ENCODE results near the gene VTN.

DNA sequence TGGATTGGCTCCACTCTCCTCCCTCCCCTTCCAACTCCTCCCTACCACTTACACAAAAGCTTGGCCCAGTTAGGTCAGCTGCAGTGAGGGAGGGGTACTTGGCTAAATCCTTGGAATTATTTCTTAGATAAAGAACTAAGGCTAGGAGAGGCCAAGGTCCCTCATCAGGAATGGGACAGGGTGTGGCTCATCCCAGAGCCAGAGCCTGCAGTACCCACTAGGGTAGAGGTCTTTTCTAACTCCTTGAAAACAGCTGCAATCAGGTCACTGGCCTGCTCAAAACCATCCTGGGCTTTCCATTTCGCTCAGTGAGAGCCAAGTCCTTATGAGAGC, 37.8 kb upstream of the VTN start:
- TF ChIP-seq, protein P1, sequence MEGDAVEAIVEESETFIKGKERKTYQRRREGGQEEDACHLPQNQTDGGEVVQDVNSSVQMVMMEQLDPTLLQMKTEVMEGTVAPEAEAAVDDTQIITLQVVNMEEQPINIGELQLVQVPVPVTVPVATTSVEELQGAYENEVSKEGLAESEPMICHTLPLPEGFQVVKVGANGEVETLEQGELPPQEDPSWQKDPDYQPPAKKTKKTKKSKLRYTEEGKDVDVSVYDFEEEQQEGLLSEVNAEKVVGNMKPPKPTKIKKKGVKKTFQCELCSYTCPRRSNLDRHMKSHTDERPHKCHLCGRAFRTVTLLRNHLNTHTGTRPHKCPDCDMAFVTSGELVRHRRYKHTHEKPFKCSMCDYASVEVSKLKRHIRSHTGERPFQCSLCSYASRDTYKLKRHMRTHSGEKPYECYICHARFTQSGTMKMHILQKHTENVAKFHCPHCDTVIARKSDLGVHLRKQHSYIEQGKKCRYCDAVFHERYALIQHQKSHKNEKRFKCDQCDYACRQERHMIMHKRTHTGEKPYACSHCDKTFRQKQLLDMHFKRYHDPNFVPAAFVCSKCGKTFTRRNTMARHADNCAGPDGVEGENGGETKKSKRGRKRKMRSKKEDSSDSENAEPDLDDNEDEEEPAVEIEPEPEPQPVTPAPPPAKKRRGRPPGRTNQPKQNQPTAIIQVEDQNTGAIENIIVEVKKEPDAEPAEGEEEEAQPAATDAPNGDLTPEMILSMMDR (conservative IDR thresholded peaks at IDR 0.05; ENCODE audit: low read length) = no peak
- no peak for TF ChIP-seq EZH2phosphoT487 (IDR thresholded peaks at IDR 0.05; ENCODE audit: borderline replicate concordance, low read depth, low read length)
